ENCODE results near the gene USP49. TPM values are rescaled to one million over a fixed set of nuclear protein-coding genes. Genes with fewer than 3 reads are reported as not detected.

Gene USP49
- total and polyA plus RNA-seq, 2 of the 4 experiments (the other 2 are of a cell fraction) = 1.4 to 2.1 TPM

- intact Hi-C loops (cut with micrococcal nuclease) (no loop called here), in situ Hi-C loops (cut with MboI; ENCODE audit: low sequenced_read_pairs) (no loop called here), dilution Hi-C loops (cut with HindIII; ENCODE audit: low sequenced_read_pairs, unreplicated experiment) (no loop called here)
- ChIA-PET CTCF (no interaction called here), POLR2A (ENCODE audit: unreplicated experiment) (no interaction called here)
- Histone ChIP-seq H3K9ac (ENCODE audit: low read depth, low read length) (no peak overlapping the region), H3K4ac (ENCODE audit: low read depth, low read length) (no peak overlapping the region), H4K8ac (ENCODE audit: low read depth in 2 of 2, low read length in 2 of 2) (no peak overlapping the region), H2BK20ac (ENCODE audit: low read depth, low read length) (no peak overlapping the region), H3K79me1 (ENCODE audit: low read depth in 1 of 2, low read length in 2 of 2) (peaks cover 40 to 79% of the 10 kb centered on the region in 2 experiments), H2BK120ac (ENCODE audit: low read depth, low read length) (no peak overlapping the region), H2AK9ac (replicated peaks; ENCODE audit: low read depth, low read length, poor library complexity) (no peak overlapping the region), H2BK5ac (ENCODE audit: low read depth, low read length, poor library complexity, severe bottlenecking) (no peak overlapping the region), H2AFZ (replicated peaks; ENCODE audit: low read length, poor library complexity) (no peak overlapping the region), H4K20me1 (ENCODE audit: insufficient read depth, low read length) (no peaks in the 10 kb centered on the region), H4K5ac (ENCODE audit: low read depth, low read length) (no peak overlapping the region), H3K23ac (ENCODE audit: low read depth, low read length) (no peak overlapping the region), H3K27ac (ENCODE audit: insufficient read depth, low read length) (no peak overlapping the region), H3K56ac (ENCODE audit: extremely low read depth, insufficient read depth, low read length) (no peak overlapping the region), H3K36me3 (ENCODE audit: control insufficient read depth, insufficient read depth, low read length) (peaks cover 22% of the 10 kb centered on the region), H3K9me1 (ENCODE audit: insufficient read depth, low read length) (peaks cover 12% of the 10 kb centered on the region), H2AK5ac (ENCODE audit: low read depth, low read length) (no peak overlapping the region), H3K27me3 (ENCODE audit: control insufficient read depth, insufficient read depth, low read length) (no peaks in the 10 kb centered on the region), H3K4me1 (ENCODE audit: control insufficient read depth, insufficient read depth, low read length) (peaks cover 5% of the 10 kb centered on the region), H3K18ac (ENCODE audit: low read depth, low read length) (no peak overlapping the region), H3K4me2 (ENCODE audit: low read depth, low read length) (no peak overlapping the region), H3K9me3 (ENCODE audit: control insufficient read depth, insufficient read depth, low read length) (no peaks in the 10 kb centered on the region), H4K91ac (ENCODE audit: insufficient read depth, low read depth, low read length) (no peak overlapping the region), H3K4me3 (ENCODE audit: insufficient read depth, low read depth, low read length) (no peak overlapping the region), H2BK15ac (ENCODE audit: low read depth, low read length) (no peak overlapping the region), H3K14ac (replicated peaks; ENCODE audit: low read depth, low read length) (no peak overlapping the region)
- TF ChIP-seq USF2 (IDR thresholded peaks at IDR 0.05; ENCODE audit: low read depth, low read length) (no peak), MAFK (IDR thresholded peaks at IDR 0.05; ENCODE audit: low read depth, low read length) (no peak), POLR2A (IDR thresholded peaks at IDR 0.05; ENCODE audit: low read depth, low read length) (no peak), CTCF (conservative IDR thresholded peaks at IDR 0.05; ENCODE audit: low read depth, low read length) (no peak), SMC3 (IDR thresholded peaks at IDR 0.05; ENCODE audit: low read depth, low read length) (no peak)
- no TSS peak for BruUV-seq (replicated peaks)
- no CpG with 5 or more reads among the region's 4 CpGs for WGBS, 2 experiments (ENCODE audit: extremely low coverage in 2 of 2, insufficient read length in 1 of 2)
- ATAC-seq (ENCODE audit: low read depth) (no peak), DNase-seq (no peak)
Observed at GRCh38 chr6:41914869-41915530, 19.8 kb upstream of the USP49 start.

All from IMR-90 (cell line).